Esophagus squamous epithelium (tissue), 5 donors: ENCODE measurements around the gene BARX1. TPM values are rescaled to one million over a fixed set of nuclear protein-coding genes. Genes with fewer than 3 reads are reported as not detected.

Experiments used
- DNase-seq: peaks from one replicate; lab custom pipeline; 2025; lab: John Stamatoyannopoulos, UW
- H3K27ac ChIP-seq, 4 donors: fragments of 200-600 bp; sonication (generic); one replicate each; pipeline ENCODE4 v1.5.1; 2016 to 2019; ENCODE audit warnings: mild to moderate bottlenecking in 1 of 4
- H3K27me3 ChIP-seq, 4 donors: fragments of 200-600 bp; sonication (generic); 1 replicate in 3 of 4; 2 replicates in 1 of 4; pipeline versions ENCODE4 v1.5.1 to v1.6.0; 2017 to 2021; ENCODE audit warnings: antibody characterized with exemption in 1 of 4
- H3K36me3 ChIP-seq, 3 donors: fragments of 200-600 bp; sonication (generic); one replicate each; pipeline ENCODE4 v1.5.1; 2016 to 2019
- H3K4me1 ChIP-seq, 3 donors: fragments of 200-600 bp; sonication (generic); one replicate each; pipeline ENCODE4 v1.5.1; 2017 to 2019
- H3K4me3 ChIP-seq, 4 donors: fragments of 200-600 bp; sonication (generic); 1 replicate in 3 of 4; 2 replicates in 1 of 4; pipeline ENCODE4 v1.5.1; 2016 to 2019; ENCODE audit warnings: mild to moderate bottlenecking in 2 of 4, moderate library complexity in 1 of 4
- H3K9me3 ChIP-seq, 3 donors: fragments of 200-600 bp; sonication (generic); one replicate each; pipeline ENCODE4 v1.5.1; 2016 to 2019
- POLR2A ChIP-seq, 4 donors: fragments of 450-650 bp; IDR thresholded peaks; one replicate each; pipeline ENCODE4 v1.6.1; 2017; ENCODE audit warnings: antibody characterized with exemption in 4 of 4, mild to moderate bottlenecking in 4 of 4, moderate library complexity in 3 of 4
- WGBS, 2 donors: methylation state at CpG; one replicate each; pipeline ENCODE4 v1.1.5; 2018; 5-methylcytosine and 5-hydroxymethylcytosine counted together
- intact Hi-C: fragments of 100-400 bp; cut with DNase I; formaldehyde crosslinking; loops from one replicate; pipeline ENCODE4 v1.15.0; 2022
- total RNA-seq, 4 donors: library from RNA; depleted of rRNA; stranded (reverse); fragments of >200 nt; gene quantifications; one replicate each; pipeline ENCODE4 v1.1.0, GENCODE V29; 2016
- TF ChIP-seq, protein P1 (sequence below), 6 experiments: fragments of 450-650 bp in 4 of 6; fragments of 200-600 bp in 2 of 6; sonication (generic) in 2 of 6; IDR thresholded peaks; one replicate each; pipeline ENCODE4 v1.5.1; 2016 to 2019; ENCODE audit warnings: antibody characterized with exemption in 6 of 6, mild to moderate bottlenecking in 4 of 6, moderate library complexity in 4 of 6
- donor health status: DM: yes; HTN: yes; CAD: no.

The BARX1 gene
- total RNA-seq, 4 donors from 2014 or later: not detected

DNA sequence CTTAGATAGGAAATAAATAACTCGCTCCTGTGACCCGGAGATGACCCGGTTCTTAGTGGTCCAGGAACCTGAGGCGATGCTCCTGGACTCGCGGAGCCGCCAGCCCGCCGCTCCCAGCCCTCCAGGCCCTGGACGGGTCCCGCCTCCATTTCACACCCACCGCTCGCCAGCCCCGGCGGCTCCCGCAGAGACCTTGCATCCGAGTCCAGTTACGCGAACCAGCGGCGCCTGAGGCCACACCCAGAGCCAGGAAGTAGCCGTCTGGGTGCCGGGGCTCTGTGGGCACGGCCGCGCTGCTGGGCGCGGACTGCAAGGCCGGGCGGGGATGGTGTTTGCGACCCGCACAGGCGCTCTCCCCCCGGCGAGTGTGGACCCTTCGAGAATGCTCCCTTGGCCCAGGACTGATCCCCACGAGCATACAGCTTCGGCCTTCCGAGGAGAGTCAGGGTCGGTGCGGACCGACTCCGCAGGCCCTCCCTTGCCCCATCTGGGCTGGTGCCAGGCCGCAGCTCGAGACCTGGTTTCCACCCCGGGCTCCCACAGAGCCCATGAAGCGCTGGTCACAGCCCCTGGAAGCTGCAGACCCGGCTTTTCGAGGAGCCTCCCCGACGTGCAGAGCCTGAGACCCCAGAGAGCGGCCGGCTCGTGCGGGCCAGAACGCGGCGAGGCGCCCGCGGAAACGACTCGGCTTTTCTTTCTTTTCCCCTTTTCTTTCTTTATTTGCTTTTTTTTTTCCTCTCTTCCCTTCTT is 5.2 kb upstream of the BARX1 start:
- no peaks in the 10 kb centered on the region for H3K9me3 ChIP-seq
- H3K27ac ChIP-seq: no peak overlapping the region
- TF ChIP-seq POLR2A (IDR thresholded peaks at IDR 0.05): no peak
- TF ChIP-seq, protein P1, sequence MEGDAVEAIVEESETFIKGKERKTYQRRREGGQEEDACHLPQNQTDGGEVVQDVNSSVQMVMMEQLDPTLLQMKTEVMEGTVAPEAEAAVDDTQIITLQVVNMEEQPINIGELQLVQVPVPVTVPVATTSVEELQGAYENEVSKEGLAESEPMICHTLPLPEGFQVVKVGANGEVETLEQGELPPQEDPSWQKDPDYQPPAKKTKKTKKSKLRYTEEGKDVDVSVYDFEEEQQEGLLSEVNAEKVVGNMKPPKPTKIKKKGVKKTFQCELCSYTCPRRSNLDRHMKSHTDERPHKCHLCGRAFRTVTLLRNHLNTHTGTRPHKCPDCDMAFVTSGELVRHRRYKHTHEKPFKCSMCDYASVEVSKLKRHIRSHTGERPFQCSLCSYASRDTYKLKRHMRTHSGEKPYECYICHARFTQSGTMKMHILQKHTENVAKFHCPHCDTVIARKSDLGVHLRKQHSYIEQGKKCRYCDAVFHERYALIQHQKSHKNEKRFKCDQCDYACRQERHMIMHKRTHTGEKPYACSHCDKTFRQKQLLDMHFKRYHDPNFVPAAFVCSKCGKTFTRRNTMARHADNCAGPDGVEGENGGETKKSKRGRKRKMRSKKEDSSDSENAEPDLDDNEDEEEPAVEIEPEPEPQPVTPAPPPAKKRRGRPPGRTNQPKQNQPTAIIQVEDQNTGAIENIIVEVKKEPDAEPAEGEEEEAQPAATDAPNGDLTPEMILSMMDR (IDR thresholded peaks at IDR 0.05): no peak
- H3K4me1 ChIP-seq: peaks cover 19 to 45% (median 29%) of the 10 kb centered on the region in 3 donors
- no peak for DNase-seq
- intact Hi-C loops: loop anchor here (5.0 kb wide), 1 partner anchor 278 kb away; no protein-coding TSS in a partner anchor
- WGBS, 2 donors: 17 to 20% methylated on average over 21 to 25 of the region's 63 CpGs
- H3K36me3 ChIP-seq: no peaks in the 10 kb centered on the region
- peak overlapping the region in 1 of 4 donors; percentile 44 for H3K4me3 ChIP-seq
- peaks cover 24 to 85% (median 49%) of the 10 kb centered on the region in 4 donors for H3K27me3 ChIP-seq

- Histone ChIP-seq H3K27ac (no peak overlapping the region), H3K4me3 (no peak overlapping the region), H3K36me3 (no peaks in the 10 kb centered on the region), H3K27me3 (peaks cover 25 to 84% (median 50%) of the 10 kb centered on the region in 4 donors), H3K4me1 (peaks cover 20 to 49% (median 29%) of the 10 kb centered on the region in 3 donors), H3K9me3 (no peaks in the 10 kb centered on the region)
- TF ChIP-seq, protein P1 (IDR thresholded peaks at IDR 0.05): no peak
- no peak for TF ChIP-seq POLR2A (IDR thresholded peaks at IDR 0.05)
- DNase-seq: no peak
- WGBS, 2 donors: 20 to 24% methylated on average over 10 of the region's 10 CpGs
- intact Hi-C loops: loop anchor here (5.0 kb wide), 1 partner anchor 277 kb away; no protein-coding TSS in a partner anchor
These were observed 4.6 kb upstream of the BARX1 start for GRCh38 chr9:93959739-93960154.

GRCh38 chr9:93958819-93959682 is 3.9 kb upstream of the BARX1 start:
- WGBS, 2 donors: 10 to 11% methylated on average over 24 to 31 of the region's 66 CpGs
- DNase-seq: no peak
- no peak overlapping the region for H3K27ac ChIP-seq
- H3K36me3 ChIP-seq: no peaks in the 10 kb centered on the region
- no peak for TF ChIP-seq POLR2A (IDR thresholded peaks at IDR 0.05)
- TF ChIP-seq, protein P1 (IDR thresholded peaks at IDR 0.05): no peak
- intact Hi-C loops: no loop called here
- H3K9me3 ChIP-seq: no peaks in the 10 kb centered on the region
- H3K4me1 ChIP-seq: peaks cover 20 to 56% (median 32%) of the 10 kb centered on the region in 3 donors
- H3K27me3 ChIP-seq: peaks cover 30 to 84% (median 56%) of the 10 kb centered on the region in 4 donors
- peak overlapping the region in 2 of 4 donors; percentile 24 to 47 for H3K4me3 ChIP-seq

DNA sequence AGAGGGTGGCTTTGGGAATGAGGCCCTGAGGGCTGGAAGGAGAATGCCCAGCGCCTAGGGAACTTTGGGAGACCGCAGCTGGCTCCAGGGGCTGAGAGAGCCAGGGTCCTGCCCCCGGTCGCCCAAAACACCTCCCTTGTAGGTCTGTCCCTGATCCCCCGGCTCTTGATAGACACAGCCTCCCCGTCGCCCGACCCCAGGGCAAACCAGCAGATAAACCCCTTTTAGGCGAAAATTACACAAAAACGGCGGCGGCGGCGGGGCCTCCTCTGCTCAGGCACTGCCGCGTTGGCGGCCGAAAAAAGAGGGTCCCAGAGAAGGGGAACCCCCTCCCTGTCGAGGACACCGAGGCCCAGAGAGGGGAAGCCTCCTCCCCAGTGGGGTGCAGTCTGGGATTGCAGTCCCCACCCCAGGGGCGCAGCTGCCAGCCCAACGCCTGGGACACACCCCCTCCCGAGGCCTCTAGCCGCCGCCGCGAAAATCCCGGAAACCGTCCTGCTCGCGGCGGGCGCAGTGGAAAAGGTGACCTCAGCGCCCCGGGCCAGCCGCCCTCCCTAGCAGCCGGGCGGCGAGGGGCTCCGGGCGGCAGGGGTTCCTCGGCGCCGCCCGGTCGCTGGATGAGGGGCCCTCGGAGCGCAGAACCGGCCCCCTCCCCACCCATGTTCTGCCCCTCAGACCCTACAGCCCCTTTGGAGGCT is 3.1 kb upstream of the BARX1 start:
- DNase-seq: no peak
- Histone ChIP-seq H3K9me3 (no peaks in the 10 kb centered on the region), H3K4me1 (peaks cover 20 to 63% (median 36%) of the 10 kb centered on the region in 3 donors), H3K36me3 (no peaks in the 10 kb centered on the region), H3K27me3 (peaks cover 36 to 86% (median 63%) of the 10 kb centered on the region in 4 donors), H3K27ac (no peak overlapping the region), H3K4me3 (peak overlapping the region in 2 of 4 donors; percentile 24 to 47)
- TF ChIP-seq POLR2A (IDR thresholded peaks at IDR 0.05): no peak
- TF ChIP-seq, protein P1 (IDR thresholded peaks at IDR 0.05): no peak
- intact Hi-C loops: no loop called here
- WGBS, 2 donors: no CpG with 5 or more reads among the region's 49 CpGs
